Left ventricle myocardium superior (tissue), 1 donor: ENCODE data around the gene CA10. TPM values are rescaled to one million over a fixed set of nuclear protein-coding genes. Genes with fewer than 3 reads are reported as not detected.

Source experiments
- ATAC-seq: fragments of 200-7000 bp; cut with Tn5 transposase; one replicate; pipeline ENCODE4 v1.9.1; 2020; ENCODE audit warnings: mild to moderate bottlenecking, moderate library complexity
- DNase-seq: peaks from one replicate; pipeline ENCODE4 v3.0.0-alpha.2; 2020
- intact Hi-C: fragments of 100-400 bp; cut with micrococcal nuclease; formaldehyde crosslinking; loops from one replicate; pipeline ENCODE4 v1.11.0; 2022
- total RNA-seq: library from RNA; stranded (reverse); fragmentation: NEBNext Ultra II Directional; extraction: Animal tissue kit (Norgen Biotek cat#: 25700); gene quantifications from one replicate; pipeline ENCODE4 v1.2.1, GENCODE V29; 2021
- donor health status: DM: no; HTN: yes; CAD: no; lungs with severe emphysema.

CA10 gene
- total RNA-seq, 1 donor from 2014 or later, result not detected

DNA sequence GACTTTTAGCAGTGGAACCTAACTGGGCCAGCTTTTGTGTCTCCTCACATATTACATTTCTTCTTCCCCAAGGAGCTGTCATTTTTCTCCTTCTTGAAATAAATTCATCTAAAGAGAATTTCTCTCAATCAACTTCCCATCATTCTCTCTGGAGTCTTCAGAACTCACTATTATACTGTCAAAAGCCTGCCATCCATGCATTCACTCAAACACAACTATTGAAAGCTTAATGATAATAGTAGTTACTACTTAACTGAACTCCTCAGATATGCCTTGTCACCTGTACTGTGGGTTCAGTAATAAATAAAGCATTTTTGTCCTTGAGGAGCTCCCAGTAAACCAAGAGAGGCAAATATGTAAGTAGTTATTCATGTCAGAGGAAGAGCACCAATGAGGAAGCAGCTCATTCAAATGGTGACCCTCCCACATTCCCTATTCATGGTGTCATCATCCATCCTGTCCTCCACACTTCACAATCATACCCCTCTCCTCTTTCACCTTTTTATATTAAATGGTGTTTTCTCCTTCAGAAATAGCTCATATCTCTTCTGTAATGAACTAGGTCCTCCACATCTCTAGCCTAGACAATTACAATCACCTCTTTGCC lies 162.6 kb downstream of the CA10 start:
- no peak for DNase-seq
- intact Hi-C loops, result no loop called here
- ATAC-seq, result no peak

DNA sequence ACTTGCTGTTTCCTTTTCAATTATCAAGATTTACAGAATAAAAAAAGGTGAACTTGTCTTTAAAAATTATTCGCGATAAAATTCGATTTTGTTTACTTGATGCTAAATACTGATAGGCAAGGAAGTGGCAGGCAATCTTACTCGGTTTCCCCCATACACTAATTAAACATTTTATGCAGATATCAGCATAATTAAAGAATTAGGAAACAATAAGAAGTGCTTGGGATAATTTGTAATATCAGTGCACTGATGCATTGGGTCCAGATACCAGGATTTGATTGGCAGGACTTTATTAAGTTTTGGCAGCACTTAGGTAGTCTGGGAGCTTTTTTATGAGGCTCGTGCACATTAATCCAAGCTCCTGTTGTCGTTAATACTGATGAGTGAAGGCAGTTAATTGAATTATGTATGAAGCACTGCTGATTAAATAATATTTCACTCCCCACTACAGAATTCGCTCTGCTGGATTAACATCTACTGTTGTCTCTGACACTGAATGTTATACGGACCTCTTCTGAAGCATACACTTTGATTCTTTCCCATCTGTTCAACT lies 165.6 kb downstream of the CA10 start:
- DNase-seq, result no peak
- intact Hi-C loops, result no loop called here
- ATAC-seq, result no peak

DNA sequence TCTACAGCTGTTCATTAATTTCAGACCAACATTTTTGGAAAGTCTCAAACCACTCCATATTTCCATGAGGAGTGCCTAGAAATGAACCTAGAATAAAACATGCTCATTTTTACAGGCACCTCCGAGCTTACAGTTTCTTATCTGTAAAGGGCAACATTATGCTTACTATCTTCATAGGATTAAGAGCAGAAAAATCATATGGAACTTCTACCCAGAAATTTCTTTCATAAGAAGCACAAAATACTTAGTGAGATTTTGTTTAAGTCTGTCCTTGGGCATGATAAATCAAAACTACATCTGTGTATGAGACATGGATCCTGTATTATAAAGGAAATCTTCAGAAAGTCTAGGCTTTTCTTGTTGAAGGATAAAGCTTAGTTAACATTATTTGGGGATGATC lies 187.4 kb downstream of the CA10 start:
- DNase-seq, result no peak
- no peak for ATAC-seq
- intact Hi-C loops, result no loop called here

DNA sequence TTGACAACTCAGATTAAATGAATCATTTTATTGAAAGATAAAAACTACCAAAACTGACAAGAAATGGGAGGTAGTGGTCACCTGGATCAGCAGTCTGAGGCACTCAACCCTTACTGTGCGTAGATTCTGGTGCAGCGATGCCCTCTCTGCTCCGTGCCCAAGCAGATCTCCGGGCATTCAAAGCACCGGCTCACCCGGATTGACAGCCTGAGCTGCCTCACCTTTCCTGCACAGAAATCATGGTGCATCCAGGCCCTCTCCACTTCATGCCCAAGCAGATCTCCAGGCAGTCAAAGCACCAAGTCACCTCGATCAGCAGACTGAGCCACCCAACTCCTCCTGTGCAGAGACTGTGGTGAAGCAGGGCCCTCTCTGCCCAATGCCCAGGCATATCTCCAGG lies 196.8 kb downstream of the CA10 start:
- intact Hi-C loops, result no loop called here
- no peak for ATAC-seq
- DNase-seq, result no peak

DNA sequence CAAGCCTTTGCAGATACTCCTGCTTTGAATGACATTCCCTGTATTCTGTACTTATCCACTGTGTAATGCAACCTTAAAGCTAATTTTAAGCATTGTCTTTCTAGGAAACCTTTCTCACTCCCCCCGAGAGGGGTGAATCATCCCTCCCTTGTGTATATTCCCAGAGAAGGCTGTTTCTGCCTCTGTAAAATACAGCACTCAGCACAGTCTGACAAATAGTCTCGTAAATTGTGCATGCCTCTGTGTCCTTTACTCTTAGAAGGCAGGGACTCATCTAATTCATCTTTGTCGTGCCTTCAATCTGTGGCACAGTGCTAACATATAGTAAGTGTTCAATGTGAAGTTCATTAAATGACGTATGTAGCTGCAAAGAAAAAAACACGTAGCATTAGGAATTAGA lies 200.7 kb downstream of the CA10 start:
- DNase-seq, result no peak
- ATAC-seq, result no peak
- intact Hi-C loops, result no loop called here

DNA sequence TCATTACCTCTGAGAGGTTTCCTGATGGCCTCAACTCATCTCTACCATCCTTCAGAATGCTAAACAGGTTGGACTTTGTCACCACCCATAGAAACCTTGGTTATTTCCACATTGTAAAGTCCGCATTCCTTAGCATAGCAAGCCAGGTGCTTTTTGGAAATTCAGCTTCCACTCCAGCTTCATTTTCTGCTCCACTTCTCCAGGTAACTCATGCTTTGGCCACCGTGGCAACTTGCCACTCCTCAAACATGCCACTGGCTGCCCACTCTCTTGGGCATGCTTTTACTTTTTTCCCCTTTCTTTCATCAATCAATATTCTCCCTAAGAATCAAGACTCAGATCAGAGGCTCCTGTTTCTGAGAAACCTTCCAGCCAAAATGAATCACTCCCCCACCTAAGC lies 203.3 kb downstream of the CA10 start:
- DNase-seq (no peak), ATAC-seq (no peak)
- intact Hi-C loops, result no loop called here

DNA sequence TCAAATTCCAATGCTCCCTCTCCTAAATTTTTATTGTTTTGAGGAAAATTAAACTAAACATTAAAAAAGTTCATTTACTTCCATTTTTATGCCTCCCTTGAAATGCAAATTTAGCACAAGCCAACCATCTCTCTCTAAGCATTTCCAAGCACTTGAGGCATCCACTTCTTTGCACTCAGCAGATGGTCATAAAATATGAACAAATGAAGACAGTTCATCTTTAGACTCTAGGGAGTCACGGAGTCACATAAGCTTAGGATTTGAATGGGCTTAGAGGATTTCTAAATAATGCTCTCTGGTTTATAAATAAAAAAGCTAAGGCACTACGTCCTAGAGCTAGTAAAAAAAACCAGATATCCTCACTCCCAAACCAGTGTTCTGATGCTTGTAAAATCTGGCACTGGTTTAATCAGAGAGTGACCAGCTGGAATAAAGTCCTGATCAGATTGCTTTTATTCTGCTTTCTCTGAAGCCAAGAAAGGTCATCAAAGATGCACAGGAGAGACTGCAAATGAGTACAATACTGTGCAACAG lies 204.2 kb downstream of the CA10 start:
- intact Hi-C loops, result no loop called here
- no peak for ATAC-seq
- no peak for DNase-seq

DNA sequence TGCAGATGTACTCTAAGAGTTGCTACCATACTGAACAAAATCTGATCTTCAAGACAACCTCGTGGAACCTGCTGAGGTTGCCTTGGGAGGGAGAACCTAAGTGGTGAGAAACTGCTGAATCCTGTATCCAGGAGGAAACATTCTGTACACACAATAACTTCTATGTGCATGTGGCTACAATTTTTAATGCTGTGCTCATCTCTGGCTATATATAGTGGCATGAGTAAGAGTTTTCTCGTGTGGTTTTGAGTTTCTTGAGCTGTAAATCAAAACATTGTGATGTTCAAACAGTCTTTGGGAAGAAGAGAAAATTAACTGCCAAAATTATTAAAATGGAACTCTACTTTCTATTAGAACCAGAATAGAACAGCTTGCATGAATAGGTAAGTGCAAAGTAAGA lies 206.8 kb downstream of the CA10 start:
- ATAC-seq, result no peak
- DNase-seq, result no peak
- intact Hi-C loops, result no loop called here

DNA sequence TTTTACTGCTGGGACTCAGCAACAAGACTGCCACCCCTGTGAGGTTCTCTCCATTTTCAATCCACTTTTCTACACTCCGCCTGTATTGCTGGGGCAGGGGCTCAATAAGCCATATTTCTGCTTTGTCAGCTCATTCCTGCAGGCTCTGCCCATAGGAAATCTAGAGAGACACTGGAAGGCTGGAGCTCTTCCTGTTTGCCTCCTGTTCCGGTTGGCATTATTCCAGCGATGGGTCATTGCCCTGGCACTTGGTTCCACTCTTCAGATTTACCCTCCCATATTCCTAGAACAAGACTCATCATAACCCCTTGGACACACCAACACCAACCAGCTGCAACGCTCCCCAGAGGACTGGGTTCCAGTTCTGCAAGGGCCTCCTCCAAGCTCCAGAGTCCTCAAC lies 210.4 kb downstream of the CA10 start:
- DNase-seq, result no peak
- ATAC-seq, result no peak
- intact Hi-C loops, result no loop called here

DNA sequence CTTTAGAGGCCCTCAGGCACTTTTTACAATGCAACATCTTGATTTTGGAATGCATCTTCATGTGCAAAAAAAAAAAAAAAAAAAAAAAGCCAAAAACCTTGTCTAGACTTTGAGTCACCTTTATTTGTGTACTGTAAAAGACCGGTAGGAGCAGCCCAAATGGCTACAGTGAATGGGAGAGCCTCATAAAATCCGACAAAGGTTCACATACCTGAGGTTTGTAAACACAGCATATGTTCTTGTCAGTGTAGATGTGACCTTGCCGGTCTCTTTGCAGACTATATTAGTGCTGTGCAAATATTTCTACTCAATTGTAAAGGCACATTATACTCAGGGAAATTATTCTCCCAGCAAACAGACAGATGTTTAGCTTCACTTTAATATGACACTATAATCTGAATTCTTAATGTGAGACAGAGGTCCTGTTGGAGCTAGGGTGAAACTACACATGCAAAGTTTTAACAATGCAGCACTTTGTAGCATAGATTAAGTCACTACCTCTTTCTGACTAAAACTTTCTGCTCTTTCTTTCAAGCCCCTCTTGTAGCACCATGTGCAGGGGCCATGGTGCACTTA lies 211.3 kb downstream of the CA10 start:
- intact Hi-C loops, result no loop called here
- no peak for DNase-seq
- ATAC-seq, result no peak

DNA sequence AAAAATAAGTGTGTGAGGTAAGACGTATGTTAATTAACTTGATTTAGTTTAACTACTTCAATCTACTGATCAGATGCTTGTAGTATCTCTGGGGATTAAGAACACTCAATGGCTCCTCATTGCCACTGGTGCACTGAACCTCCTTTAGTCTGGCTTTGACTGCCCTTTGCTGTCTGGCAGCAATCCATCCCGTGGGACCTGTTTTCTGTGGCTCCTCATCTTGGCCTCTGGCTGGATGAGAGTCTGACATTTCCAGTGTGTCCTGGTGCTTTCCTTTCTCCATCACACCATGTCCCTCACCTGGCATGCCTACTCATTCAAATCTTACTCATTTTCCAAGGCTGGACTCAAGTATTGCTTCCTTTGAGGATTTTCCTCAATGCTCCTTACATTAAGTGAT lies 212.2 kb downstream of the CA10 start:
- ATAC-seq, result no peak
- intact Hi-C loops, result no loop called here
- no peak for DNase-seq

DNA sequence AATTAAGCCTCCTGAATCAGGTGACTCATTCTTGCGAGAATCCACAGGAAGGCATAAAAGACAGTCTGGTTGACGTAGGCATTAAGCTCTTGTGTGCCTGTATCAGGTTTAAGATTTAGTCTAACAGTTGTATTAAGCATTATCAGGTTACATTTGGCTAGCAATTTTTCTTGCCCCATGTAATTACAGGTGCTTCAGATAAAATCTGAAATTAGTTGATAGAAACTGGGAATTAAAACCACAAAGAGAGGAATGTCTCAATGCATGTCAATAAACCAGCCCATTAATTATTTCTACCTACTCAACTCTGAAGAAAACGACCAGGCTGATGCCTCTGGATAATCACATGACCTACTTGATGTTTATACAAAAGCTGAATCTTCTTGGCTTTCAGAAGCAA lies 217.2 kb downstream of the CA10 start:
- ATAC-seq (no peak), DNase-seq (no peak)
- intact Hi-C loops, result no loop called here

DNA sequence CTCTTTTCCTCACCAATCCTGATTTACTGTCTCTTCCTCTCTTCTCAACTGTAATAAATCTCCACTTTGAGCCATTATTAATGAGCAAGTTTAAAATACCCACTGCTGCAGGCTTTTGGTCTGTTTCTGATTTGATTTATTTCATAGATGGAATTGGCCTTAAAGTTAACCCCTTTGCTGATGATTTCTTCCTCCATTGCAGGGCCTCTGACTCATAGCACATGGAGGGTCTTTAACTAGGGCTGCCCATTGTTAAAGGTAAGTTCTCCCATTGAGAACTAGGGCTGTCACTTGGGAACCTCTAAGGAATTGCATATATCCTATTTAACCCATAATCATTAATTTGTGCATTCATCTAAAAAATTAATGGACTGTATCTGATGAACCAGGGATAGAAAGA lies 221.2 kb downstream of the CA10 start:
- intact Hi-C loops, result no loop called here
- no peak for DNase-seq
- no peak for ATAC-seq

DNA sequence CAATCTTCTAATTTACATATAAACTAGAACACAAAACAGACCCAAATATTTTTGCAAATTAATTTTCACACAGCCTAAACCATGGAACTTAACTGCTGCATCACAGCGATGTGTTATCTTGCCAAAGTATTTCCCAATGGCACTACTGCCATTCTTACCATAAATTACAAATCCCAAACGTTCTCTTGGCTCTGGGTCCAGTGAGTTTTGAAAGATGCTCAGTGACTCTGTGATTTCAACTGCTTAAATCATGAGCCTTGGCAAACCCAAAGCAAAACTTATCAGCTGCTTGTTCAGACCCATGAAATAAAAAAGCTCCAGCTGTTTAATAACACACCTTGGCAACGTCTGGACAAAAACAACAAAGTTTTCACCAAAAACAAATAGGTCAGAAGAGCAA lies 223.0 kb downstream of the CA10 start:
- no peak for ATAC-seq
- intact Hi-C loops, result no loop called here
- no peak for DNase-seq

DNA sequence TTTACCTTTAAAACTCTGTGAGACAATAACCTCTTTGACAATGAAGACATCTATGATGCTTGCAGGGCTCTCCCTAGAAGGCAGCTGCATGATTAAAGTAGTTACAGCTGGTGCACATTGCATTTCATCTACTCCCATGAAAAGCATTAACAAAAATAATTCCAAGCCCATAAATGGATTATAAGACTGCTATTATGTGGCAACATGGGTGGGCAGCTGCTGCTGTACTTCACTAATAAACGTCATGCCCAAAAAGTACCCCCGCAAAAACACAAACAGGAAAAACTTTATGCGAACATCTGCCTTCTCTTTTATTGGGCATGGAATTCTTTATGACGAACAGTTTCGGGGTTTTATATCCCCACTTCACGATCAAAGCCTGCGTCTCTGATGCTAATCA lies 224.9 kb downstream of the CA10 start:
- intact Hi-C loops, result no loop called here
- ATAC-seq, result no peak
- DNase-seq, result no peak

DNA sequence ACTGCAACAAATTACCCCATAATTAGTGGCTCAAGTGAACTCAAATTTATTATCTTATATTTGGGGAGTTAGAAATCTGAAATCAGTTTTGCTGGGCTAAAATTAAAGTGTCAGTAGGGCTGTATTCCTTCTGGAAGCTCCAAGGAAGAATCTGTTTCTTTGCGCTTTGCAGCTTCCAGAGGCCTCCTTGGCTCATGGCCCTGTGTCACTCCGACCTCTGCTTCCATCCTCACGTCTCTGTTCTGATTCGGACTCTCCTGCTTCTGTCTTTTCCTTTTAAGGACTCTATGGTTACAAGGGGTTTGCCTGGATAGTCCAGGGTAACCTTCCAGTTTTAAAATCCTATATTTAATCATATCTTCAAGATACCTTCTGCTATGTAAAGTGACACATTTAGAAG lies 232.1 kb downstream of the CA10 start:
- DNase-seq, result no peak
- intact Hi-C loops, result no loop called here
- ATAC-seq, result no peak

DNA sequence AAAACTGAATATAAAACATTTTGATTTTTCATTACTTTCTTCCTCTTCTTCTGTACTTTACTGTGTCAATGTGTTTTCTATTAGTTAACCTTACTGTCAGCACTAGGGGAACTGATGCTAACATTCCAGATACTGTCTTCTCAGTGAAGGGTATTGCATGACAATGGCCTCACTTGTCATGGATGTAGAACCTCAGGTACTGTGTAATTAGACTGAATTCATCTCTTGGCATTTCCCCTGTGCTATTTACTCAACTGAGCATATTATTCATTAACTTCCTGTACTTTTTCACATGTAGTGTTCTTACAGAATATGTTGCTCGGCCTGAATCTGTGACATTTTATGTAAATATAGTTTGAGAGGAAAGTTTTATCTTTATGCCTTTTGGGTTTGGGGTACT lies 237.0 kb downstream of the CA10 start:
- ATAC-seq (no peak), DNase-seq (no peak)
- intact Hi-C loops, result no loop called here

DNA sequence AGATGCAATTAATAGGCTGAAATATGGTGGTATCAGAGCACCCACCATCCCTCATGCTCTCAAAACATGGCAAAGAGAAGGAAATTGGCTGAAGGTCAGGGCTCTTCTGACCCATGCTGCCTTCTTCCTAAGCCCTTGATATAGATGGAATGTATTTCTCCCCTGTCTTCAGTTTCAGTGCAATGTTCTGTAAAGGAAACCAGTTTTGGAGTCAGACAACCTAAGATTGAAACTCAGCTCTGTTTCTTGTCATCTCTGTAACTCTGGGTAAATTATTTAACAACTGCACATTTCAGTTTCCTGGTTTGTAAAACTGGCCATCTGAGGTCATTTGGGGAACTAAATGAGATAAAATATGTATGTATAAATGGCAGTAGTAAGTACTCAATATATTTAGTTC lies 243.9 kb downstream of the CA10 start:
- DNase-seq (no peak), ATAC-seq (no peak)
- intact Hi-C loops, result no loop called here

DNA sequence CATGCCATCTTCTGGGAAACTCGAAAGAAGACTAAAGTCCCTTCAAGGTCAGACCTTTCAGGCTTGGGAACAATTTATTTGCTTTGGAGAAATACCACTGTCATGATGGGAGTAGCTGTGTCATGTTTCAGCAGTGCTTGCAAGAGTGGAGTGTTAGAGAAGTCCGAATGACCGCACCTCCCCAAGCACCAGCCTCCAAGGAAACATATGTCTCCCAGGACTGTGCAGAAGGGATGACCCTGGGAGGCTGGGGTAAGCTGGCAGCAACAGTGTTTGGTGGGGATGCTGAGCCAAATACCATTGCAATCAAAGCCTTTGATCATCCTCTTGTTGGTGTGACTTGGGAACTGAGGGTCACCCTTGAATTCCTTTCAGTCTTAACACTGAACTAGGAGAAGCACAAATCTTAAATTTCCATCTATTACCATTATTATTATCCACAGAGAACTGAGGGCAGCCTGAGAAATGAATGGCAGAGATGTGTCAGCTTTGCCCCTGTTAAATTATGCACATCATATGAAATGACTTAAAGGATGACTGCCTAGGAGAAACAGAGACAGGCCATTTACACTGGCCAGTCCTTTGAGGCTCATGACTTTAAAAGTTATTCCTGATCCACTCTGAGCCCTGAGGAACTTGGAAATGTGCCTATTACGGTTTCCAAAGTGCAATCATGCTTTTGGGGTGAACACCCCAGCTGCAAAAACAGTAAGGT lies 244.9 kb downstream of the CA10 start:
- no peak for ATAC-seq
- intact Hi-C loops, result no loop called here
- DNase-seq, result no peak

DNA sequence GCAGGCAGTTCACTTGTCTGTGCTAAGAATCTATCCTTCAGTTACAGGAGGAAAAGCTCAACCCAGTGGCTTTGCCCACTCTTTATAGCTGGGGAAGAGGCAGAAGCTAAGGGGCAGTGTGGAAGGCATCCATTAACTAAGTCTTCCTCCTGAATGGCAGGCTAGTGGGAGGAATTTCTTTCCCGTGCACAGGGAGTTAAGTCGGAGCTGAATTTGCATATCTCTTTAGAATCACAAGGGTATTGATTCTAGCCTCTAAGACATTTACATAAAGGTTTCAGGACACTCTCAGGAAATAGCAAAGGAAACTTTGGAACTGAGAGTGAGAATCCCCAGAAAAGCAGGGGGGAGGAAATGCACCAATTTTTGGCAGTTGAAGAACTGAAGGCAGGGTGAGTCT lies 245.6 kb downstream of the CA10 start:
- intact Hi-C loops, result no loop called here
- DNase-seq (no peak), ATAC-seq (no peak)

DNA sequence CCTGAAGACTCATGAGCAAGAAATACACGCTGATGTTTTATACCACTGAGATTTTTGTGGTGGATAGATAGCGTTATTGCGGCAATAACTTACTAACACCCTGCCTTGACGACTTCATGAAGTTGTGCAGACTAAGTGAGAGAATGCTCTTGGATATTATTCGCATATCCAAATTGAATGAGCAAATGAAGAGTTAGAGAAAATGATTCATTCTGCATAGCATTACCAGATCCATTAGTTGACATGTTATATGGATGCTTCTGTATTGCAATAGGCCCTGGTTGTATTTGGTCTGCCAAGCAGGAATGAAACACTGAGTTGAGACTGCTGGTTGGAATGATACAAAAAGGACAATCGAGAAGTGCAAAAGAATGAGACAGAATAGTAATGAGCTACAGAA lies 247.3 kb downstream of the CA10 start:
- ATAC-seq, result no peak
- no peak for DNase-seq
- intact Hi-C loops, result no loop called here
